ENCODE data around the gene PRRT1B. TPM values are rescaled to one million over a fixed set of nuclear protein-coding genes. Genes with fewer than 3 reads are reported as not detected.

PRRT1B gene
- total RNA-seq, result 1 to 10 TPM in 1 of 4 donors, under 1 TPM in 1, not detected in 2; 0.94 to 3.9 TPM

DNA sequence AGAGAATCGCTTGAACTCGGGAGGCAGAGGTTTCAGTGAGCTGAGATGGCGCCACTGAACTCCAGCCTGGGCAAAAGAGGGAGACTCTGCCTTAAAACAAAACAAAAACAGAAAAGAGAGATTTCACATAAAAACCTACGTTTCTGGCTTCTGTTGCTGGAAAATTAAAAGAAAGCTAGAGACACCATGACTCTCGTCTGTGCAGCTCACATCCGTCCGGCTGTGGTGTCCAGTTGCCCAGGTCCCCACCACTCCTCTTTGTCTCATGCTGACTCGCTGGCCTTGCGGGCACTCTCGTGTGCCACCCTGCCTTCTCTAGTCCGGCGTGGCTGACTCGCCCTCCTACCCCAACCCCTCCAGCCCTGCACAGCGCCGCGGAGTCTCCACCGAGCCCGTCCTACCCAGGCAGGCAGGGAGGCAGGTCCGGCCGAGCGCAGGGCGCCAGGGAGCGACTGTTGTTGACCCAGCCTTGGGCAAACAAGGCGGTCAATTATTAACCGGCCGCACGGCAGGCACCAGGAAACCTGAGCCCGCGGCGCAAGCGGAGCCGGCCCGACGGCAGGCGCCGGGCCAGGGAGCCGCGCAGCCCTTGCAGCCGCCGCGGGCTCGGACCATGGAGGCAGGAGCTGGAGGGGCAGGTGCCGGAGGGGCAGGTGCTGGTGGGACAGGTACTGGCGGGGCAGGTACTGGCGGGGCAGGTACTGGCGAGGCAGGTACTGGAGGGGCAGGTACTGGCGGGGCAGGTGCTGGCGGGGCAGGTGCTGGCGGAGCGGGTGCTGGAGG, at the start of gene PRRT1B:
PRRT1B (plus strand) TSS at position 521 of the 783 bp plus-strand sequence; CDS start at position 614, 93 bp downstream.
- Histone ChIP-seq H3K27ac (no peak within 1 kb of the TSS), H3K36me3 (no peaks in the 10 kb centered on the region), H3K9me3 (peaks cover 0 to 9% (median 4%) of the 10 kb centered on the region in 4 donors), H3K27me3 (peaks cover 0 to 16% of the 10 kb centered on the region in 2 donors), H3K4me3 (peak within 1 kb of the TSS in 3 of 4 donors; percentile 15 to 48 (median 44)), H3K4me1 (peaks cover 0 to 17% (median 0%) of the 10 kb centered on the region in 4 donors)
- peak in 2 of 3 donors; percentile 85 to 90 for DNase-seq
- TF ChIP-seq, protein P1, sequence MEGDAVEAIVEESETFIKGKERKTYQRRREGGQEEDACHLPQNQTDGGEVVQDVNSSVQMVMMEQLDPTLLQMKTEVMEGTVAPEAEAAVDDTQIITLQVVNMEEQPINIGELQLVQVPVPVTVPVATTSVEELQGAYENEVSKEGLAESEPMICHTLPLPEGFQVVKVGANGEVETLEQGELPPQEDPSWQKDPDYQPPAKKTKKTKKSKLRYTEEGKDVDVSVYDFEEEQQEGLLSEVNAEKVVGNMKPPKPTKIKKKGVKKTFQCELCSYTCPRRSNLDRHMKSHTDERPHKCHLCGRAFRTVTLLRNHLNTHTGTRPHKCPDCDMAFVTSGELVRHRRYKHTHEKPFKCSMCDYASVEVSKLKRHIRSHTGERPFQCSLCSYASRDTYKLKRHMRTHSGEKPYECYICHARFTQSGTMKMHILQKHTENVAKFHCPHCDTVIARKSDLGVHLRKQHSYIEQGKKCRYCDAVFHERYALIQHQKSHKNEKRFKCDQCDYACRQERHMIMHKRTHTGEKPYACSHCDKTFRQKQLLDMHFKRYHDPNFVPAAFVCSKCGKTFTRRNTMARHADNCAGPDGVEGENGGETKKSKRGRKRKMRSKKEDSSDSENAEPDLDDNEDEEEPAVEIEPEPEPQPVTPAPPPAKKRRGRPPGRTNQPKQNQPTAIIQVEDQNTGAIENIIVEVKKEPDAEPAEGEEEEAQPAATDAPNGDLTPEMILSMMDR (IDR thresholded peaks at IDR 0.05), result no peak
- no peak for TF ChIP-seq POLR2A (IDR thresholded peaks at IDR 0.05)

- no peak for TF ChIP-seq POLR2A (IDR thresholded peaks at IDR 0.05)
- TF ChIP-seq, protein P1 (IDR thresholded peaks at IDR 0.05), result no peak
- Histone ChIP-seq H3K4me1 (peaks cover 0 to 7% (median 0%) of the 10 kb centered on the region in 4 donors), H3K27ac (no peak overlapping the region), H3K27me3 (no peaks in the 10 kb centered on the region), H3K36me3 (peaks cover 0 to 86% (median 0%) of the 10 kb centered on the region in 3 donors), H3K4me3 (no peak overlapping the region), H3K9me3 (no peaks in the 10 kb centered on the region)
- DNase-seq, result no peak
These were observed 49.5 kb upstream of the PRRT1B start for GRCh38 chr9:131495785-131496184.

- peaks cover 0 to 74% (median 0%) of the 10 kb centered on the region in 3 donors for H3K36me3 ChIP-seq
- peak in 2 of 3 donors; percentile 76 to 82 for DNase-seq
These were observed 48.4 kb upstream of the PRRT1B start for GRCh38 chr9:131496844-131497405.

GRCh38 chr9:131499254-131499767, 46.0 kb upstream of the PRRT1B start:
- H3K36me3 ChIP-seq, result peaks cover 0 to 50% (median 0%) of the 10 kb centered on the region in 3 donors
- peaks cover 0 to 29% (median 2%) of the 10 kb centered on the region in 4 donors for H3K4me1 ChIP-seq
- TF ChIP-seq, protein P1 (IDR thresholded peaks at IDR 0.05), result no peak
- TF ChIP-seq POLR2A (IDR thresholded peaks at IDR 0.05), result no peak
- no peak for DNase-seq
- no peaks in the 10 kb centered on the region for H3K27me3 ChIP-seq
- peak overlapping the region in 1 of 4 donors; percentile 21 for H3K27ac ChIP-seq
- H3K4me3 ChIP-seq, result no peak overlapping the region
- H3K9me3 ChIP-seq, result no peaks in the 10 kb centered on the region

More at GRCh38 chr9:131496844-131497405, 48.4 kb upstream of the PRRT1B start:
- Histone ChIP-seq H3K27me3 (no peaks in the 10 kb centered on the region), H3K4me1 (peaks cover 0 to 14% (median 0%) of the 10 kb centered on the region in 4 donors), H3K9me3 (no peaks in the 10 kb centered on the region), H3K4me3 (no peak overlapping the region), H3K27ac (peak overlapping the region in 2 of 4 donors; percentile 69 to 77)
- TF ChIP-seq POLR2A (IDR thresholded peaks at IDR 0.05), result no peak
- TF ChIP-seq, protein P1 (IDR thresholded peaks at IDR 0.05), result no peak

GRCh38 chr9:131500377-131500776, 44.9 kb upstream of the PRRT1B start:
- no peaks in the 10 kb centered on the region for H3K27me3 ChIP-seq
- peaks cover 0 to 36% (median 2%) of the 10 kb centered on the region in 4 donors for H3K4me1 ChIP-seq
- TF ChIP-seq POLR2A (IDR thresholded peaks at IDR 0.05), result no peak
- TF ChIP-seq, protein P1 (IDR thresholded peaks at IDR 0.05), result no peak
- H3K4me3 ChIP-seq, result no peak overlapping the region
- H3K9me3 ChIP-seq, result no peaks in the 10 kb centered on the region
- peaks cover 0 to 40% (median 0%) of the 10 kb centered on the region in 3 donors for H3K36me3 ChIP-seq
- peak overlapping the region in 3 of 4 donors; percentile 16 to 53 (median 35) for H3K27ac ChIP-seq
- peak in 2 of 3 donors; percentile 43 to 61 for DNase-seq
